KOPT-K1 (cell line): ENCODE results near the gene CCT2.
"Not testable (repeated sequence)": the region's sequence is repeated elsewhere in the genome, so short reads cannot be mapped to it uniquely, and the experiment has no call there.

Experiments
- H3K27ac ChIP-seq: fragments of 200-600 bp; sonication (generic); 2 replicates; pipeline ENCODE4 v1.5.1; 2016; ENCODE audit warnings: antibody characterized with exemption, mild to moderate bottlenecking, low read depth, low read length; ENCODE audit not compliant: poor library complexity, severe bottlenecking
- H3K36me3 ChIP-seq: fragments of 200-600 bp; sonication (generic); 2 replicates; pipeline ENCODE4 v1.5.1; 2017; ENCODE audit warnings: antibody characterized with exemption, mild to moderate bottlenecking, low read length, moderate library complexity; ENCODE audit not compliant: insufficient read depth
- H3K9me3 ChIP-seq: fragments of 200-600 bp; sonication (generic); 2 replicates; pipeline ENCODE4 v1.5.1; 2017; ENCODE audit warnings: antibody characterized with exemption, low read length, mild to moderate bottlenecking; ENCODE audit not compliant: insufficient read depth, poor library complexity, severe bottlenecking

Gene CCT2

GRCh38 chr12:69570545-69571399 is 14.5 kb upstream of the CCT2 start:
- Histone ChIP-seq H3K36me3 (peaks cover 75% of the 10 kb centered on the region), H3K27ac (no peak overlapping the region)

DNA sequence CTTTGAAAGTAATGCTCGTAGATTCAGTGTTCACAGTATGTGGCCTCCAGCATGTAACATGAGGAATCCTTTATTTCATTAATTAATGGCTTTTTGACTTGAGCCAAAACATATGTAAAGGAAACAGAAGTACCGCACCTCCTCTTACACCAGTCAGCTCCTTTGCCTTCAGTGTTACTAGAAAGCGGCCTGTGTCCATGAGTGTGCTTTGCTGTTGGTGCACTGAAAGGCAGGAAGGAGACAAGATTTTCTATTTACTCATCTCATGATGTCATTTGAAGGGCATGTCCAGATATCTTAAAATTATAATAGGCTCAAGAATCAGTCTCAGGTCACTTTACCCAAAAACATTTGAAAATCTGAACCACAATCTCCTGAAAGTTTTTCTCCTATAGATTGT is 9.9 kb upstream of the CCT2 start:
- no peaks in the 10 kb centered on the region for H3K9me3 ChIP-seq
- peaks cover 51% of the 10 kb centered on the region for H3K36me3 ChIP-seq
- no peak overlapping the region for H3K27ac ChIP-seq

More at GRCh38 chr12:69570545-69571399, 14.5 kb upstream of the CCT2 start:
- no peaks in the 10 kb centered on the region for H3K9me3 ChIP-seq

GRCh38 chr12:69578283-69578682 is 7.0 kb upstream of the CCT2 start:
- peaks cover 30% of the 10 kb centered on the region for H3K36me3 ChIP-seq
- H3K9me3 ChIP-seq = no peaks in the 10 kb centered on the region
- H3K27ac ChIP-seq = no peak overlapping the region

DNA sequence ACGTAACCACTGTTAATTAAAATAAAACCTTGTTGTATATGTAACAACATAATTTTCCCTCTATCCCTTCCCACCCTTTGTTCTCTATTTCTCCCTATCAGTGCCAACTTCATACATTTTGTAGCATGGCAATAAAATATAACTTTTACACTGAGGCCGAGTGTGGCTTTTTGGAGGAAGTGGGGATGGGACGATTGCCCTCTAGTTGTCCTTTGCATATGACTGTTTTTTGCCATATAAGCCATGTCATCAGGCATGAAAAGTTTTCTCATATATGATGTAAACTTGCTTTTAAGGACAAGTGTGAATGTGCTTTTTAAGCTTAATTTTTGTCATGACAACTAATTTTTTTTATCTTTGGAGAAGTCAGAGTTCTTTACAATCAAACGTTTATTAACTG is 6.2 kb upstream of the CCT2 start:
- H3K27ac ChIP-seq = no peak overlapping the region
- H3K36me3 ChIP-seq = peaks cover 23% of the 10 kb centered on the region
- no peaks in the 10 kb centered on the region for H3K9me3 ChIP-seq

- Histone ChIP-seq H3K9me3 (no peaks in the 10 kb centered on the region), H3K27ac (no peak overlapping the region), H3K36me3 (peaks cover 12% of the 10 kb centered on the region)
Observed at GRCh38 chr12:69580074-69580473, 5.2 kb upstream of the CCT2 start.

DNA sequence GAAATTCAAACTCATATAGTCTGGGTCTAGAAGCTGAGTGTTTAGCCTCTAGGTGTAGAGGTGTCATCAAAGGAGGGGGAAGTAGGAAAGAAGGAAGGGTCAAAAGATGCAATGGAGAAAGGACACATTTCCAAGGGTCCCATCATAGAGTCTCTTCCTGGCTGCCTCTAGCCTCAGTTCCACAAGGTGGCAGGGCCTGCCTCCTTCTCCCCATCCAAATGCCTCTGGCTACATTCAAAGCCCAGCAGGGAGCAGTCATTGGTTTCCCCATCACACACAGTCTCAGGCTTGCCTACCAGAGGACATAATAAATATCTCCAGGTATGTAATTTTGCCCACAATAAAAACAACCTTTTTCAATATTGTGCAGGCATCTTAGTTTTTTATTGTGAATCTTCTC is 2.1 kb upstream of the CCT2 start:
- Histone ChIP-seq H3K36me3 (peaks cover 22% of the 10 kb centered on the region), H3K9me3 (no peaks in the 10 kb centered on the region), H3K27ac (no peak overlapping the region)

DNA sequence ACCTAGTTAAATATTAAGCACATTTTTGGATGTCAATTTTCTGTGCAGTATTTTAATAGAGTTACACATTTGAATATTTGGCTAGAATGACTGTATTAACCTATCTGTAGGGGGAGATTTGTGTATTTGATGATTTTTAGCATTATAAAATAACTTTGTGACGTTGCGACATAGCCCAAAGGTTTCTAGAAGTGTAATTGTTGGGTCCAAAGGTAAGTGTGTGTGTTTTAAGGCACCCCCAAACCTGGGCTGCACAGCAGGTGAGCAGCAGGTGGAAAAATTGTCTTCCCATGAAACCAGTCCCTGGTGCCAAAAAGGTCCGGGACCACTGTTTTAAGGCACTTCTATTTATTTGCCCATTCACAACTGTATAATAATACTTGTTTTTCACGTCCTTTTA is 3.3 kb downstream of the CCT2 start:
- peaks cover 75% of the 10 kb centered on the region for H3K36me3 ChIP-seq
- no peaks in the 10 kb centered on the region for H3K9me3 ChIP-seq
- no peak overlapping the region for H3K27ac ChIP-seq

DNA sequence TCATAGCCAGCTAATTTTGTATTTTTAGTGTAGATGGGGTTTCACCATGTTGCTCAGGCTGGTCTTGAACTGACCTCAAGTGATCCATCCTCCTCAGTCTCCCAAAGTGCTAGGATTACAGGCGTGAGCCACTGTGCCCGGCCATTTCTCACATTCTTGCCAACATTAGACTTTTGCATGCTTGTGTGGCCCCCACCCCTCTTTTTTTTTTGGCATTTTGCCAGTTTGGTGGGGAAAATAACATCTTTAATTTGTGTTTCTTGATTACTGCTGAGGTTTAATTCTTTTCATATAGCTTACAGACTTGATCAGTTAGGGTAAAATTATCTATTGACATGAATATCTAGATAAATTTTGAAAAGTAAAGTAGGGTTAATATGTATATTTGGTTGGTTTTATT is 3.8 kb downstream of the CCT2 start:
- Histone ChIP-seq H3K9me3 (no peaks in the 10 kb centered on the region), H3K27ac (no peak overlapping the region), H3K36me3 (peaks cover 80% of the 10 kb centered on the region)

- Histone ChIP-seq H3K36me3 (peaks cover 100% of the 10 kb centered on the region), H3K9me3 (no peaks in the 10 kb centered on the region), H3K27ac (no peak overlapping the region)
Observed at GRCh38 chr12:69595689-69596088, 10.4 kb downstream of the CCT2 start.

GRCh38 chr12:69598174-69598753 is 13.0 kb downstream of the CCT2 start:
- Histone ChIP-seq H3K9me3 (peaks cover under 1% of the 10 kb centered on the region), H3K27ac (no peak overlapping the region), H3K36me3 (peaks cover 100% of the 10 kb centered on the region)

DNA sequence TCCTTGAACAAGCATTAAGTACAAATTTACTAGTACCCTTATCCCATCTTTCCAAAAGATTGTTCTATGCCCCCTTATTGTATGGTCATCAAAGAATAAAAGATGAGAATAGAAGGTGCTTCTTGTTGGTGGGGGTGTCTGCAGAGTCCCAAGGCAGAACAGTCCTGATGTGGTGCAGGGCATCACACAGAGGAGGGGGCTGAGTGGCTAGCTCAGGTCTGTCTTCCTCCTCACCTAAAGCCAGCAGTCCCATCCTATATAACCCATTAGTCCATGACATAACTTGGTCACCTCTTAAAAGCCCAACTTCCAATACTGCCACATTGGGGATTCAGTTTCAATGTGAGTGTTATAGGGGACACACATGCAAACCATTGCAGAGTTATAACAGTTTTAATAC is 15.5 kb downstream of the CCT2 start:
- Histone ChIP-seq H3K9me3 (peaks cover 3% of the 10 kb centered on the region), H3K27ac (no peak overlapping the region), H3K36me3 (peaks cover 78% of the 10 kb centered on the region)

DNA sequence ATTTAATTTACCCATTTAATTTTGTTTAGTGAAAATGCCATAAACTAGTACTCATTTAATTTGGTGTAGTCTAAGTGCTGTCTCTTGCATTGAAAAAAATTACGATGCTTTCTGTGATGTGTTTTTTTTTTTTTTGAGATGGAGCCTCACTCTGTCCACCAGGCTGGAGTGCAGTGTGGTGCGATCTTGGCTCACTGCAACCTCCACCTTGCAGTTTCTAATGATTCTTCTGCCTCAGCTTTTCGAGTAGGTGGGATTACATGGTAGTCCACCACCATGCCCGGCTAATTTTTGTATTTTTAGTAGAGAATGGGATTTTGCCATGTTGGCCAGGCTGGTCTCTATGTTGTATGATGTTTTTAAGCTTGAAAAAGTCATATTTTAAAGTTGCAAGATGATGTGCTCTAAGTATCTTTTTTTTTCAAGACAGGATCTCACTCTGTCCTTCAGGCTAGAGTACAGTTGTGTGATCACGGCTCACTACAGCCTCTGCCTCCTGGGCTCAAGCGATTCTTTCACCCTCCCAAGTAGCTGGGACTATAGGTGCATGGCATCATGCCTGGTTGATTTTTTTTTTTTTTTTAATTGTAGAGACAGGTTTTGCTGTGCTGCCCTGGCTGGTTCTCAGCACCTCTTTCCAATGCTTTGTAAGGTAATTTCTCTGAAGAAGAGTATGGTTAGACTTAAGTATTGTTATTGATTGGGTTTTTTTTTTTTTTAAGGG is 16.9 kb downstream of the CCT2 start:
- Histone ChIP-seq H3K27ac (no peak overlapping the region), H3K36me3 (peaks cover 65% of the 10 kb centered on the region)

DNA sequence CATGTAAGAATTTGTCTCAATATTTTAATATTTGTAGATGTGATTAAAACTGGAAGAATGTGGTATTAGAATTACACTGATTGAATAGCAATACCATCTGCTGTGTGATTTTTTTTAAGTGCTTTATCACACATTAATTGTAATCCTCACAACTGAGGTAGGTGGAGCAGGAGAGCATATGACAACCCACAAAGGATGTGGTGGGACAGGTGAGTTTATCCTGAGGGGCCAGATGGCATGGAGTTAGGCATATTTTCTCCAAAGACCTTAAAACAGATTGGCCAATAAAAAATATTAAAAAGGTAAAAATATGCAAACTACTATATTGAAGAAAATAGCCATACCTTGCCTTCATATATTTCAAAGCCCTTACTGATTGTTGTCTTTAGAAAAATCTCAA is 17.7 kb downstream of the CCT2 start:
- no peak overlapping the region for H3K27ac ChIP-seq
- peaks cover 57% of the 10 kb centered on the region for H3K36me3 ChIP-seq
- H3K9me3 ChIP-seq = peaks cover 3% of the 10 kb centered on the region

More for the DNA sequence above, 16.9 kb downstream of the CCT2 start:
- peaks cover 3% of the 10 kb centered on the region for H3K9me3 ChIP-seq

GRCh38 chr12:69603556-69603955 is 18.3 kb downstream of the CCT2 start:
- not testable (repeated sequence) for H3K27ac ChIP-seq, H3K9me3 ChIP-seq
- H3K36me3 ChIP-seq = peaks cover 51% of the 10 kb centered on the region

DNA sequence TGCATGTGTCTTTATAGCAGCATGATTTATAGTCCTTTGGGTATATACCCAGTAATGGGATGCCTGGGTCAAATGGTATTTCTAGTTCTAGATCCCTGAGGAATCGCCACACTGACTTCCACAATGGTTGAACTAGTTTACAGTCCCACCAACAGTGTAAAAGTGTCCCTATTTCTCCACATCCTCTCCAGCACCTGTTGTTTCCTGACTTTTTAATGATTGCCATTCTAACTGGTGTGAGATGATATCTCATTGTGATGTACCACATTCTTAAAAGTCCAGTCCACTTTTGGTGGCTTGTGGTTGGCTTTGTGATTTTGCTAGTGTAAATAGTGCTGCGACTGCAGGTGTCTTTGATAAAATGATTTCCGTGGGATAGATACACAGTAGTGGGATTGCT is 19.0 kb downstream of the CCT2 start:
- H3K27ac ChIP-seq, H3K9me3 ChIP-seq: not testable (repeated sequence)
- H3K36me3 ChIP-seq = peaks cover 44% of the 10 kb centered on the region
